Activated effector memory CD4-positive, alpha-beta T cell treated with anti-CD3 and anti-CD28 coated beads, Interleukin-2, amount 50 U/mL, for 16 hours (primary cell): ENCODE measurements around the gene TSPO2.
"Not testable (repeated sequence)": the region's sequence is repeated elsewhere in the genome, so short reads cannot be mapped to it uniquely, and the experiment has no call there.

Experiments
- DNase-seq: peaks from one replicate; pipeline ENCODE4 v3.0.0-alpha.2; 2020

TSPO2 gene, protein sequence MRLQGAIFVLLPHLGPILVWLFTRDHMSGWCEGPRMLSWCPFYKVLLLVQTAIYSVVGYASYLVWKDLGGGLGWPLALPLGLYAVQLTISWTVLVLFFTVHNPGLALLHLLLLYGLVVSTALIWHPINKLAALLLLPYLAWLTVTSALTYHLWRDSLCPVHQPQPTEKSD

DNA sequence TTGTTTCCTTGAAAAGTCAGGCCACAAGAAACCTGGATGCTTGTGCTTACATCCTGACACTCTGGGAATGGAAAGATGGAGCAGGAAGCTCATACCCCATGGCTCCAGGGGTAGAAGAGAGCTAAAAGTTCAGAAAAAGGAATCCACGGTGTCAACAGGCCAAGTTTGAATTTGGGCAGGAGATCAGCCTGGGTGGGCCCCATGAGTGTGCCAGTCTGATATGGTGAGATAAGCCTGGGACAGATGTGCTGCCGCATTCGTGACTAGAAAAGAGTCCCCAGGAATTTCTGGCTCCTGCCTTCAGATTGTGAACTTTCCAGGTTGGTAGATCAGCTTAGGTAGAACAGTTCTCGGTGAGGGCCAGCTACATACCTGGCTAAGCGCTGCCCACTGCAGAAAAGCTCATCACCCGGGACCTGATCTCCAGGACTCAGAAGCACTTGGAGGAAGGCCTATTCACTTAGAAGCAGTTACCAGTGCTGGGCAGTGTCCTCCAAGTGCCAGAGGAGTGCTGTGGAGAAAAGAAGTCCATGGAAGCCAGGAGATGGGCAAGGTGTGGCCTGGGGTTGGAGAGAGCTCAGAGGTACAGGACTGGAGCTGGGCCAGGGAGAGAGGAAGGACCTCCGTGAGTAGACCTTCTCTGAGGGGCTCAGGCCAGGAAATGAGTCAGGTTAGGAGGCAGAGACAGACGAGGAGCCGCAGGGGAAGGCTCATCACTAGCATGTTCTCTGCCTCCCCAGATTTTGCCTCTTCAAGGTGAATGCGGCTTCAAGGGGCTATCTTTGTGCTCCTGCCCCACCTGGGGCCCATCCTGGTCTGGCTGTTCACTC is at the start of gene TSPO2:
TSPO2 (plus strand) TSS at position 242 of the 830 bp plus-strand sequence; CDS start at position 761, 519 bp downstream.
- DNase-seq: peak; percentile 19

DNA sequence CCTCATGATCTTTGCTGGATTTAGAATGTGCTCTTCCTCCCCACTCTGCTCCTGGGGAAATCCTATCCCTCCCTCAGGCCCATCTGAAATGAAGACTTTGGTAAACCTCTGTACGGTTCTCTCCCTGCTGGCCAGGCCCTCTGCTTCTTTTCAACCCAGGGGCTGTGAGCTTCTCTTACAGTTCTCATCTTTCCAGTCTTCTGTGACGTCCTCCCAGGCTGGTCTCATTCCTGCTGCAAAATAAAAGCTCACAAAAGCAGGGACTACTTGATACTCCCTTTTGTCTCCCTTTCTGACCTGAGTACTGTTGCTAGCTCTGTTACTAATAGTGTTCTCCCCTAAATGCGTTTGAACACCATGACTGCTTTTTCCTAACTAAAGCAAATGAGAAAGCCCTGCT is 49.5 kb upstream of the TSPO2 start:
- DNase-seq: no peak

DNA sequence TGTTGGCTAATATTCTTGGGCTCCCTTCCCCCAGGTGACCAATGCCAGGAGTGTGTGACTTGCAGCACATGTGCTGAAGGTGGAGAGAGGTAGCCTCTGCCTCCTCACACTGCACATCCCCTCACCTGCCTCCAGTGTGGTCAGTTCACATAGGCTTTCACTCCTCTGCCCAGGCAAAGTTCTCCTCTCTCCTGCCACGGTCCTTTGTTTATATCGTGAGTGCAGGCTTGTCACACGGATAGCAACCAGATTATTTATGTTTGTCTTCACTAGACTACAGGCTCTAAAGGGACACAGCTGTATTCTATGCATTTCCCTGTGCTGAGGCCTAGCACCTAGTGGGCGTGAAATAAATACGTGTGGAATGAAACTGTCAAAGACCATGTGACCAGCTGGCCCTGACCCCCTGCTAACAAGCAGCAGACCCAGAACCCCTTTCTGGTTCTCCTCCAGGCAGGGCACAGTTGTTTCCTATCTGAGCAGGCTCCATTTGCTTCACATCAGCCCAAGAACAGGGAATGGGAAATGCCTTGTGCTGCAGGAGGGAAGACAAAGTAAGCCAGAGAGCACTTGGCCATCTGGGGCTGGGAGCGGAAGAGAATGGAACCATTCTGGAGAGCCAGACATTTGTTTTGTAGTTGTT is 45.6 kb upstream of the TSPO2 start:
- DNase-seq: no peak

DNA sequence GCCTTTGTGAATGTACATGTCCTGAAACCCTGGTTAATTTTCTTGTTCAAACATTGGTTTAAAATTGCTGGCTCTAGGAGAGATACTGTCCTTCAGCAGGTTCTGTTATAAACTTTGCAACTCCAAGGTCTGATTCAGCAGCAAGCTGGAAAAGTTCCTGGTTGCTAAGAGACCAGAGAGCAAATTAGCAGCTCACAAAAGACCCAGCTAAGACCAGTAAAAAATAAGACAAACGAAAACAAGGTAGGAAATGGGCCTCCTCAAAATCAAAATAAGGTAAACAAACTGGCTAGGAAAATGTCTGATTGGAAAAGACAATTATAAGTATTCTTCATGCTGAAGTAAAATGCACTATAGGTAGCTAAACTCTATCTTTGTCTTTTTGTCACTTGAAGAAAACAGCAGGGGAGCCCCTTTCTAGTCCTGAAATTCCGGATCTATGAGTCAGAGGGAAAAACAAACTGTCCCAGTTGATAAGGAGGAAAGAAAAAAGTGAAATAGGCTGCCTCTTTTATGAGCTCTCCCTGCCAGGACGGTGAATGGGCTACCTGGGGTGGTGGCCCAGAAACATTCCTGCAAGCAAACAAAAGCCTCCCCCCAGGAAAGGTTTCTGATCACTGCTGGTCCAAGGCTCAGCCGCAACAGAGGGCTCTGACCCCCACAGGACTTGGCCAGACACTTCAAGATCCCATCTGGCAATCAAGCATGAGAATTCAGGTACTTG is 44.9 kb upstream of the TSPO2 start:
- DNase-seq: no peak

DNA sequence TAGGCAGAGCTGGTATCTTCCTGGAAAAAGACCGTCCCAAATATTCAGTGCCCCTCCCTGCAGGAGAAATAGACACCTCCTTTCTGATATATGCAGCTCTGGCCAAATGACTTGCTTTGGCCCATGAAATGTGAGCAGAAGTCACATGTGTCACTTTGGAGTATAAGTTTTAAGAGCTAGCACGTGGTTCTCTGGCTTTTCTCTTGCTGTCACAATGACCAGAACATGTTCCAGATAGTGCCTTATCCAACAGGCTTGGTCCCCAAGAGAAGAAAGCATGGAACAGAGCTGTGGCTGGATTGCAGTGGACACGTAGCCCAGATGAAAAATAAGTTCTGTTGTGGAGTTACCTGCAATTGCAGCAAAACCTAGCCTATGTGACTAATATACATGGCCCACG is 43.6 kb upstream of the TSPO2 start:
- DNase-seq: no peak

DNA sequence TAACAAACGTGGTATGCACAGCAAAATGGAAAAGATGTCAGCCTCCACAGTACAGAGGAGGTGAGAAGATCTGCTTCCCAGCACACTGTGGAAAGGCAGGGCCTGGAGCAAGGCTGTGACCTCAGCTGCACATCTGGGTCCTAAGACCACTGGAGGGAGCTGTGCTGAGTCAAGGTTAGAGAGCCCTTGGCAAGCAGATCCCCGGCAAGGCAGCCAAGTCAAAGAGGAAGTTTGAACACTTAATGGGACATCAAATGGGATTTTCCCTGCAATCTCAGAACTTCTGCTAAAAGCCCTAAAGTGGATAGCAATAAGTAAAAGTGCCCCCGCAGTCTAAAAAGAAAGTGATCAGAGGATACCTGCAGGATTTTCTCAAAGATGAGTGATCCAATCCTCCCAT is 42.7 kb upstream of the TSPO2 start:
- no peak for DNase-seq

DNA sequence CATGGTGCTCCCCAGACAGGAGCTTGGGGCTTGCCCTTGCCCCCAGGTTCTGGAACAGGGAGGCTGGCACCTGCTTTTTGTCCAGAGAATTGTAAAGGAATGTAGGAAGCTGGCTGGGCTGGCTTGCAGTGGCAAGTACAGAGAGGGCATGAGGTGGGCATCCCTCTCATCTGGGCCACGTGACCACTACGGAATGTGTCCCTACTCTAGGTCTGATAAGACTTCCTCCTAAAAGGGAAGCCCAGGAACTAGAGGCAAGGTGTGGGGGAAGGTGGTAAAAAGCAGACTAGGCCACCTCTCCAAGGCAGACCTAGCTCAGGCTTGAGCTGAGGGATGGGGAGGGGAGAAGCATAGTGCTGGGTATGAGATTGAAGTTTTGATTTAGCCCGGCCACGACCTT is 42.0 kb upstream of the TSPO2 start:
- DNase-seq: no peak

DNA sequence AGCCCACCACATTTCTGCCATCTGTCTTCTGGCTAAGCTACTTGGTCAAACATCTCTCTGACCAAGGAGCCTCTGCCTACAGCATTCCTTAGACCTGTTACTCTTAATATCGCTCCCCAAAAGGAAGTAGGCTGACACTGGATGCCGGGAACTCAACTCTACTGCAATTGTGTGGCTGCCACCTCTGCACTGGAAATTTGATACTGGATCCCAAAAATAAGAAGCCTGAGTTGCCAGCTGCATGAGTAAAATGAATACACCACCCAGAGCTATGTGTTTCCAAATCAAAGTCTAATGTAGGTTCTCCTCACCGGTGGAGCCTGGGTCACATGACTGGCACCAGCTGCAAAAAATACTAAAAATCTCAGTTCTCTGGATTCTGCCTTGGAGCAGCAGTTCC is 40.1 kb upstream of the TSPO2 start:
- no peak for DNase-seq

DNA sequence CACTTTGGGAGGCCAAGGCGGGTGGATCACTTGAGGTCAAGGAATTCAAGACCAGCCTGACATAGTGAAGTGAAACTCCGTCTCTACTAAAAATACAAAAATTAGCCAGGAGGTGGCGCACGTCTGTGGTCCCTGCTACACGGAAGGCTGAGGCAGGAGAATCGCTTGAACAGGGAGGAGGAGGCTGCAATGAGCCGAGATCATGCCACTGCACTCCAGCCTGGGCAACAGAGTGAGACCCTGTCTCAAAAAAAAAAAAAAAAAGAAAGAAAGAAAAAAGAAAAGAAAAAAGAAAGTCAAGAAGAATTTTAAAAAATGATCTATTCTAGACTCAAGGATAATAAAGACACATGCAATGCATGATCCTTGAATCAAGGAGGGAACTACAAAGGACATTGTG is 36.0 kb upstream of the TSPO2 start:
- DNase-seq: peak; percentile 78

DNA sequence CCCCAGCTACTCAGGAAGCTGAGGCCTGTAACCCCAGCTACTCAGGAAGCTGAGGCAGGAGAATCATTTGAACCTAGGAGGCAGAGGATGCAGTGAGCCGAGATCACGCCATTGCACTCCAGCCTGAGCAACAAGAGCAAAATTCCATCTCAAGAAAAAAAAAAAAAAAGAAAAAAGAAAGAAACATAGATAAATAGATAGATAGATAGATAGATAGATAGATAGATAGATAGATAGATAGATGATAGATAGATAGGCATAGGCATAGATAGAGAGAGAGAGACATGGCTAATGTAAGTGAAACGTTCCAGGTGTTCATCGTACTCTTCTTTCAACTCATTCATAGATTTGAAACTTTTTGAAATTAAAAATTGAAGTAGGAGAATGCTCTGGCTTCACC is 35.3 kb upstream of the TSPO2 start:
- DNase-seq: not testable (repeated sequence)

DNA sequence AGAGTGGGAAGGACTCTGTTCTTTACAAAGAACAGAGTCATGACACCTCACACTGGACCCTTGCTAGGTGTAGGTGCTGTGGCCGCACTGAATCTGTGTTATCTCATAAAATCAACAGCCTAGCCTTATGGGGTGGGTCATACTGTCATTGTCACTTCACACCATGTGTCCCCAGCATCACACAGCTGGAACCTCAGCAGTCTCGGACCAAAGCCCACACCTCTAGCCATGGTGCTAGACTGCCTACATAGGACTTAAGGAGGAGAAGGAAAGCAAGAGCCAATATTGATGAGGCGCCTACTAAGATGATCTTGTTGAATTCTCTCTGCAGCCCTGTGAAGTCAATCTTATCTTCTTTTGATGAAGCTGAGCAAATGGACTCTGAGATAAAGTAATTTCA is 34.3 kb upstream of the TSPO2 start:
- no peak for DNase-seq

DNA sequence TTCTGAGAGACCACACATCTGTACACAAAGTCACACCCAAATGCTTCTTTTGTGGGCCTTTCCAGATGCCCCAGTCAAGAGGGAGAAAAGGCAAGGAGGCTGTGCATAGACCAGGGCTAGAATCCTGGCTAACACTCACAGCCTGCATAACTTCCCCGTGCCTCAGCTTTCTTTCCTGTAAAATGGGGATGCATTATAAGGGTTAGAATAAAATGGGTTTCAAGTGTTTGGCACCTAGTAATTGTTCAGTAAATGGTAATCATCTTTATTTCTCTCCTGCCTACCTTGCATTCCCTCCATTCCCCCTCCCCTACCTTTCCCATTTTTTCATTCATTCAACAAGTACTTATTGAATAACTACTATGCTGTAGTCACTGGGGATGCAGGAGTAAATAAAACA is 32.6 kb upstream of the TSPO2 start:
- no peak for DNase-seq

DNA sequence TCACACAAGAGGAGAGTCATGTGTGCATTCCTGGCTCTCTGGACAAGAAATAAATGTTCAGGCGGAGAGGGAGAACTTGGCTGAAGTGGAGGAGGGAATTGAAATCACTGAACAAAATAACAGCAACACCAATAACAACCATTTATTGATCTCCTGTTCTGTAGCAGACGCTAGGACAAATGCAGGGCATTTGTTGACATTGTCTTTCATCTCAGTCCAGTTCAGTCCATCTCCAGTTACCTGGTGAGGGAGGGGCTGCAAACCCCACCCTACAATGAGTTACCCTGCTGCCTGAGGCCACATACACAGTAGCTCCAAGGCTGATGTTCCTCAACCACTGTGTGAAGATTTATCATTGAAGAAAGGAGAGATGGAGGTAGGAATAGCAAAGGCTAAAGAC is 30.6 kb upstream of the TSPO2 start:
- no peak for DNase-seq

DNA sequence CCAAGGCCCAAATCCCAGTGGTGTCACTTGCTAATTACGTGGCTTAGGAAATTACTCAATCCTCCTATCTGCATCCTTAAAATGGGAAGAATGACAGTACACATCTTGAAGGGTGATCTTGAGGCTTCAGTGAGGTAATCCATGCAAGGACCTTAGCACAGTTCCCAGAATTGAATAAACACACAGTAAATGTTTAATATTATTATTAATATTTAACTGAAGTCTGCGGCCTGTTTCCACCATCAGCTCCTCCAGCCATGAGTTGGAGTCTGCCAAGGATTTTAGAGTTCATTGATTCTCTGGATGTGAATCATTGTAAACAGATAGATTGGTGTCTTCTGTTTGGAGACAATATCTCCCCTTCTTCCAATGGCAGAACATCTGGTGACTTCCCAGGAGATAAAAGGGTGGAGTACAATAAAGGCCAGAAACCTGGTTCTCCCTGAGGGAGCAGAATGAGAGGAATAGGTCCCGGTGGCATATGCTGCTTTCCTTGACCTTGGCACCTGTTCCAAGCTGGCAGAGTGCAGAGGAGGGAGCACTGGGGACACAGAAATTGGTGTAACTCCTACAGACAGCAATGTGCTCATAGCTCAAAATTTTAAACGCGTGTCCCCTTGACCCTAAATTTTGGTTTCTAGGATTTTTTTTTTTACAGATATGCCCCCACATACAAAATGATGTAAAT is 28.7 kb upstream of the TSPO2 start:
- no peak for DNase-seq

DNA sequence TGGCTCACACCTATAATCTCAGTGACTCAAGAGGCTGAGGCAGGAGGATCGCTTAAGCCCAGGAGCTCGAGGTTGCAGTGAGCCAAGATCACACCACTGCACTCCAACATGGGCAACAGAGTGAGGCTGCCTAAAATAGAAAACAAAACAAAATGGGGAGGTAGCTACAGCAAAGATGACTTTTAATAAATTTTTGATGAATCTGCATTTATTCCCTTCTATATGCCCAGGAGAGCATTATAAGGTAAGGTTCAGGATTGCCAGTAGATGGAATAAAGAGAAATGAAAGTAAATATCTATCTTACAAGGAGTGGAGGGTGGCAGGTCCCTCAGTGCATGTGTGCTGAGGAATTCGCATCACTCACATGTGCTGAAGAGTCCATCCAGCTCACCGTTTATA is 27.5 kb upstream of the TSPO2 start:
- DNase-seq: no peak

DNA sequence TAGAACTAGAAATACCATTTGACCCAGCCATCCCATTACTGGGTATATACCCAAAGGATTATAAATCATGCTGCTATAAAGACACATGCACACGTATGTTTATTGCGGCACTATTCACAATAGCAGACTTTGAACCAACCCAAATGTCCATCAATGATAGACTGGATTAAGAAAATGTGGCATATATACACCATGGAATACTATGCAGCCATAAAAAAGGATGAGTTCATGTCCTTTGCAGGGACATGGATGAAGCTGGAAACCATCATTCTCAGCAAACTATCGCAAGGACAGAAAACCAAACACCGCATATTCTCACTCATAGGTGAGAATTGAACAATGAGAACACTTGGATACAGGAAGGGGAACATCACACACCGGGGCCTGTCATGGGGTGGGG is 26.4 kb upstream of the TSPO2 start:
- not testable (repeated sequence) for DNase-seq

DNA sequence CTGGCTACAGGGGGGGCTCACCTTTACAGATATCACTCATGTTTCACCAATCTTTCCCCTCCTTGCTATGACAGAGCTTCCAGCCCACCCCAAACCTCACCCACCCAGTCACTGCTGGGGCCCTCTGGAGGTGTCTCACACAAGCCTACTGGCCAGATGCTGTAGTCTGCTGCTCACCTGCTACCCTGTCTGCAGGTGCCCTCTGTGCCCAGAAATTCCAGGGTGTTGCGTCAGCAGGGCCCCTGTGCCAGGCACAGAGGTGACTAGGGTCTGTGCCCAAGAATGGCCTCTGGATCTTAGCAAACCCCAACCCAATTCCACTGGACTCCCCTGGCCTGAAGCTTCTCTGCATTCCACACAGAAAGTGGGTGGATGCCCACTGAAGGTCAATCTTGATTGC is 24.6 kb upstream of the TSPO2 start:
- no peak for DNase-seq

DNA sequence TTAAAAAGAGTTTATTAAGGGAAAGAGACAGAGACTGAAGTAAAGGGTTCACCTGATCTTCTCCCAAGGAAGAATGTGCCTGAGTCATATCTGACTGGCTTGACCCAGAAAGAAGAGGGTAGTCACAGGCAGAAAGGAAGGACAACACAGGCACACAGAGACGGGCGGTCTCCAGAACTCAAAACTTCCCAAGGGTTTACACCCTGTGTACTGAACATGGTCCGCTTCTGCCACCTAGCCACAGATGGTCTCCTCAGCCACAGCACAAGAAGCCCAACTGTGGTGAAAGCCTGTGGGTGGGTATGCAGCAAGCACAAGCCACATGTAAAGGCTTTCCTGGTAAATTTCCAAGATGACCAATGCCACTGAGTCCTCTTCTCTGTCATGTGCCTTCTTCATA is 20.4 kb upstream of the TSPO2 start:
- peak; percentile 4 for DNase-seq

DNA sequence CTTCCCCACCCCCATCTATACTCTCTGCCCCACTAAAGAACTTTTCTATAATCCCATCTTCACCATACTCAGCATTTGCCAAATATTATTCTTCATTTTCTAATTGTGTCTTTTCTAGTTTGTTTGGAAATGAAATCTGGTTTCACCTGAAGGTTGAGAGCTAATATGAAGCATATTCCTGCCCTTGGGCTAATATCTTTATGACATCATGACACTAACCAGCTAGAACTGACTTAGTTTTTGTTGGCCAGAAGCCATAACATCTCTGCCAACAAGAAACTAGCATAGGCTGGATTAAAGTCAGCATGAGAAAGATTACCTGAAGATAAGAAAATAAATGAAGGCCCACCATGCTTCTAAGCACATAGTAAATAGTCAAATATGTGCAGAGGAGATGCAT is 20.0 kb upstream of the TSPO2 start:
- no peak for DNase-seq

DNA sequence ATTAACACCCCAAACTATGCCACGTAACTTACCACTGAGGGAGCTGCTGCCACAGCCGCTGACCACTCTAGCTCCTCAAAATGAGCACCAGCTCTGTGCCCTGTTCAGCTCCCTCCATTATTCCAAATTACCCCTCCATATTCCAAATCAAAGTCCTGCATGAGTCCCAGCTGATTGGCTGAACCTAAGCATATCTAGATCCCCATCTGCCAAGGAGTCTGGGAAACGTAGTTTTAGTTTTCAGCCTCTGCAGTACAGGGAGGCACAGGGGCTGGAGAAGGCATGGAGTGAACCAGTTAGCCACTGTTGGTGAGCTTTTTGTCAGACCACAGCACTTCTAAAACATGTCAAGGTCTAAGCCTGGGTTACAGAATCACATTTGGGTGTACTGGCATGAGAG is 19.2 kb upstream of the TSPO2 start:
- no peak for DNase-seq

DNA sequence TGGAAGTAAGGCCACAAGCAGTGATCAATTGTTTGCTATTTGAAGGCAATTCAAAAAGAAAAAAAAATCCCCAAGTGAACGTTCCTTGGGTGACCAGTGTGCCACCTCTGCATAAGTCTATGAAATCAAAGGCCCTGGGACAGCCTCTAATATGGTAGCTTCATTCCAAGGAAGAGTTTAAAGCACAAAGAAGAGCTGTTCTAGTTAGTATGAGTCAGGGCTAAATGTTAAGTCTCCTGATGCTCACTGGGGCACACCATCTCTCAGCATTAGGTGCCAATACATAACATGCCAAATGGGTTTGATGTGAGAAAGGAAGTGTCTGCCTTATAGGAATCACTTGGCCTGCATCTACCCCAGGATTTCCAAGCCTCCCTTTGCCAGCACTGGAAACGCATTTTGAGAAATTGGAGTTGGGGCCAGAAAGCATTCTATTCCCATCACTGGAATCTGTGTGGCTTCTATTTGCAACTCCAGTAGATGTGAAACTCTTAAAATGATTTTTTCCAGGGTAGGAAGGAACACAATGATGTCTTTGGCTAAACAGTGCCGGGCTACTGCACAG is 16.2 kb upstream of the TSPO2 start:
- peak; percentile 12 for DNase-seq

DNA sequence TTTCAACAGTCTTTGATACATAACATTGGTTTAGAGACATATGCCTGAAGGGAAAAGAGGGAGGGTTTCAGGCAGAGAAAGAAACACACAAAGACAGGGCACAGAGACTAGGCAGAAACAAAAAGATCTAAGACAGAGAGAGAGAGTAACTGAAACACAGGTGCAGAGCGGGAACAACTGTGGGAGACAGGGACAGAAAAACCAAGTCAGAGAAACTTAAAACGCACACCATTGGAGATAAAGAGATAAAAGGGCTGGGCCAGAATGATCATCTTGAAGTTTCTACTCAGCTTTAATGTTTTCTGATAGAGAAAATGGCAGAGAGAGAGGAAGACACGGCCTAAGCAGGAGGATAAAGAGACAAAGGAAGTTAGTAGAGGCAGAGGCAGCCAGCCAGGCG is 15.0 kb upstream of the TSPO2 start:
- peak; percentile 6 for DNase-seq
